PC-9 (cell line): ENCODE measurements around the gene SH3RF3. TPM values are rescaled to one million over a fixed set of nuclear protein-coding genes. Genes with fewer than 3 reads are reported as not detected.

Source experiments
- BruUV-seq: library from RNA; stranded (reverse); fragments of 400-500 nt; replicated peaks from 2 replicates; lab custom pipeline; 2021; lab: Mats Ljungman, UMichigan
- CTCF ChIA-PET: fragments of 300-600 bp; sonication (Branson Sonifier 250); formaldehyde crosslinking; loops from one replicate; lab custom pipeline; 2022; ENCODE audit warnings: antibody characterized with exemption; lab: Charles Lee
- POLR2A ChIA-PET: fragments of 300-600 bp; sonication (Branson Sonifier 250); formaldehyde crosslinking; loops from one replicate; lab custom pipeline; 2022; ENCODE audit warnings: antibody characterized with exemption; ENCODE audit not compliant: unreplicated experiment; lab: Charles Lee
- DNase-seq, 2 experiments: peaks; one replicate each; pipeline versions ENCODE4 v3.0.0 to v3.0.0-alpha.2; 2015 to 2022; ENCODE audit warnings: mixed read lengths in 1 of 2
- H2AFZ ChIP-seq: fragments of 200-600 bp; sonication (generic); 2 replicates; pipeline ENCODE4 v1.8.1; 2017; ENCODE audit warnings: antibody characterized with exemption
- H3F3A ChIP-seq: fragments of 200-600 bp; sonication (generic); 2 replicates; pipeline ENCODE4 v1.8.1; 2017; ENCODE audit warnings: antibody characterized with exemption, mild to moderate bottlenecking, low read depth; ENCODE audit not compliant: insufficient read depth
- H3K27ac ChIP-seq: fragments of 200-600 bp; sonication (generic); 2 replicates; pipeline ENCODE4 v1.6.1; 2016; ENCODE audit warnings: mixed run types
- H3K27me3 ChIP-seq: fragments of 200-600 bp; sonication (generic); 2 replicates; pipeline ENCODE4 v1.6.1; 2016; ENCODE audit warnings: low read depth, mixed run types; ENCODE audit not compliant: insufficient read depth
- H3K36me3 ChIP-seq: fragments of 200-600 bp; sonication (generic); 2 replicates; pipeline ENCODE4 v1.6.1; 2016; ENCODE audit warnings: low read depth, mixed run types
- H3K4me1 ChIP-seq: fragments of 200-600 bp; sonication (generic); replicated peaks from 2 replicates; pipeline ENCODE4 v1.6.1; 2016; ENCODE audit warnings: mixed run types; ENCODE audit not compliant: insufficient read depth
- H3K4me2 ChIP-seq: fragments of 200-600 bp; sonication (generic); 2 replicates; pipeline ENCODE4 v1.6.1; 2017; ENCODE audit warnings: mixed run types
- H3K4me3 ChIP-seq: fragments of 200-600 bp; sonication (generic); 2 replicates; pipeline ENCODE4 v1.6.1; 2016; ENCODE audit warnings: mixed run types
- H3K79me2 ChIP-seq: fragments of 200-600 bp; sonication (generic); 2 replicates; pipeline ENCODE4 v1.6.1; 2017; ENCODE audit warnings: low read depth, mixed run types
- H3K9me2 ChIP-seq: fragments of 200-600 bp; sonication (generic); 2 replicates; pipeline ENCODE4 v1.8.1; 2017; ENCODE audit warnings: mild to moderate bottlenecking; ENCODE audit not compliant: insufficient read depth
- H3K9me3 ChIP-seq: fragments of 200-600 bp; sonication (generic); 2 replicates; pipeline ENCODE4 v1.8.1; 2016; ENCODE audit warnings: low read depth; ENCODE audit not compliant: insufficient read depth
- H4K20me1 ChIP-seq: fragments of 200-600 bp; sonication (generic); 2 replicates; pipeline ENCODE4 v1.8.1; 2017; ENCODE audit not compliant: insufficient read depth
- EZH2 ChIP-seq: fragments of 200-600 bp; sonication (generic); IDR thresholded peaks from 2 replicates; pipeline ENCODE4 v1.8.0; 2017; ENCODE audit warnings: antibody characterized with exemption, low read depth
- intact Hi-C: fragments of 100-400 bp; cut with micrococcal nuclease; formaldehyde crosslinking; loops from one replicate; pipeline ENCODE4 v1.10.0; 2022; ENCODE audit not compliant: unreplicated experiment
- total RNA-seq: library from RNA; stranded (reverse); gene quantifications from 2 replicates; pipeline ENCODE4 v1.2.3, GENCODE V29; 2021
- TF ChIP-seq, protein P1 (sequence below): fragments of 200-600 bp; sonication (generic); conservative IDR thresholded peaks from 2 replicates; pipeline ENCODE4 v1.6.1; 2017; ENCODE audit warnings: mixed run types, antibody characterized with exemption, mild to moderate bottlenecking, moderate library complexity

Gene SH3RF3
- total RNA-seq, 1 experiment from 2014 or later, result 6.1 TPM

DNA sequence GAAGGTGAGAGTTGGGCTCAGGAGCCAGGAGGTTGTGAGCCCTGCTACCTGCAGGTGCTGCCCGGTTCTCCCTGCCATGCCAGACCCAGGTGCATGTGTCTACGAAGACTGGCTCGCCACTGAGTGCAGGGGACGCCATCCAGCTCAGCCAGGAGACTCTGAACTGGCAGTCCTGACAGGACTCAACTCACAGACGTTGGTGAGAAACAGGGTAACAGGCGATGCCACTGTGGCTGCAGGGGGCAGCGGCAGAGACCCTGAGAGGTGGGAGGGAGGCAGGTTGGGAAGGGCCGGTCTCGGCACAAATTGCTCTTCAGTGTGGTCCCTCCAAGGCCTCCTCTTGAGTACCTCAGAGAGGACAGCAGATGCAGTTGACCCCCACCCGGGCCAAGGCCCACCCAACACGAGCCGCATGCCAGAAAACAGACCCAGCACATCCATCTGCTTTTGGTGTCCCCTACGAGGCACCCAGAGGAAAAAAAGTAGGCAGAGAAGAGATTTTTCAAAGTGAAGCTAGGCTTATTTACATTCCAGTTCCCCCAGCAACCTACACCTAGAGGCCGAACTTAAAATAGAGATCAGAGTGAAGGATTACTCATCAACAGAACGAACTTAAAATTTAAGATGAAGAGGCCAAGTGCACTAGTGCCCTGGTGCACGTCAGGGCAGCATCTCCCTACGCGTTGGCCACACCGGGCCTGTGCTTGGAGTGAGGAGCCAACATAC lies 300.0 kb downstream of the SH3RF3 start:
- Histone ChIP-seq H3K9me2 (no peaks in the 10 kb centered on the region), H2AFZ (no peak overlapping the region), H3K4me1 (no peaks in the 10 kb centered on the region), H3K4me2 (no peak overlapping the region), H3K36me3 (no peaks in the 10 kb centered on the region), H3F3A (no peaks in the 10 kb centered on the region), H3K9me3 (no peaks in the 10 kb centered on the region), H4K20me1 (no peaks in the 10 kb centered on the region), H3K27me3 (no peaks in the 10 kb centered on the region), H3K27ac (no peak overlapping the region), H3K4me3 (no peak overlapping the region), H3K79me2 (no peaks in the 10 kb centered on the region)
- no TSS peak for BruUV-seq
- intact Hi-C loops, result no loop called here
- POLR2A ChIA-PET, result no interaction called here
- CTCF ChIA-PET, result no interaction called here
- TF ChIP-seq, protein P1, sequence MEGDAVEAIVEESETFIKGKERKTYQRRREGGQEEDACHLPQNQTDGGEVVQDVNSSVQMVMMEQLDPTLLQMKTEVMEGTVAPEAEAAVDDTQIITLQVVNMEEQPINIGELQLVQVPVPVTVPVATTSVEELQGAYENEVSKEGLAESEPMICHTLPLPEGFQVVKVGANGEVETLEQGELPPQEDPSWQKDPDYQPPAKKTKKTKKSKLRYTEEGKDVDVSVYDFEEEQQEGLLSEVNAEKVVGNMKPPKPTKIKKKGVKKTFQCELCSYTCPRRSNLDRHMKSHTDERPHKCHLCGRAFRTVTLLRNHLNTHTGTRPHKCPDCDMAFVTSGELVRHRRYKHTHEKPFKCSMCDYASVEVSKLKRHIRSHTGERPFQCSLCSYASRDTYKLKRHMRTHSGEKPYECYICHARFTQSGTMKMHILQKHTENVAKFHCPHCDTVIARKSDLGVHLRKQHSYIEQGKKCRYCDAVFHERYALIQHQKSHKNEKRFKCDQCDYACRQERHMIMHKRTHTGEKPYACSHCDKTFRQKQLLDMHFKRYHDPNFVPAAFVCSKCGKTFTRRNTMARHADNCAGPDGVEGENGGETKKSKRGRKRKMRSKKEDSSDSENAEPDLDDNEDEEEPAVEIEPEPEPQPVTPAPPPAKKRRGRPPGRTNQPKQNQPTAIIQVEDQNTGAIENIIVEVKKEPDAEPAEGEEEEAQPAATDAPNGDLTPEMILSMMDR, result no peak
- TF ChIP-seq EZH2, result no peak
- no peak for DNase-seq

DNA sequence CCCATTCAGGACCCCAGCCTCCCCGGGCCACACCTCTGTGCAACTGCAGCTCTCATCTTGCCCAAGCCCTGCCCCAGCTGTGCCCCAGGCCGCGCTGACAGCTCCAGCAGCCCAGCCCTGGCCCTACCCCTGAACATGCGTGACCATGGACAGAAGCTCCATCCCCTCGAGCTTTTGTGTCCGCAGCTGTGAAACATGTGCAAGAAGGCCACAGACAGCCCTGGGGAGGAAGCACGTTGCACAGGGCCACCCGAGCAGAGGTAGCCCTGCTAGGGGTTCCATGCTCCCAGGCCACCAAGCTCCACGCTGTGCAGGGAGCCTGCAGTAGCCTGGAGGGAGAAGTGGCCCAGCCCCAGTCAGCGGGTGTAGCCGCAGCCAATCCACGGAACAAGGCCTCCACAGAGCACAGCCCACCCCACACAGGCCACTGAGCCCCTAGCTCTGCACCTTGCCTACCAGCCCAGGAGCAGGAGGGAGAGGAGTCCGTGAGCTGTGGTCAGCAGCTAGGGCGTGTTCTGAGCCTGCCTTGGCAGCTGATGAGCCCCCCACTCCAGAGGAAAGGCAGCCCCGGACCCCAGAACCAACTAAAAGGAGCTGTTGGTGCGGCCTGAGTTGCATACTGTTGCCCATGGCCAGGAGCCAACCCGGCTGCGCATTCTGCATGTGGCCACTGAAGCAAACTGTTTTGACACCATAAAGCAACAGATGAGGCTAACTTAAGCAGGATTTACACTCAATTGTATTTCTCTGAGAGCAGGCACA lies 300.7 kb downstream of the SH3RF3 start:
- BruUV-seq, result no TSS peak
- intact Hi-C loops, result no loop called here
- no peaks in the 10 kb centered on the region for H3K9me2 ChIP-seq
- no peaks in the 10 kb centered on the region for H3K4me1 ChIP-seq
- TF ChIP-seq EZH2, result no peak
- TF ChIP-seq, protein P1, result no peak
- H3K79me2 ChIP-seq, result no peaks in the 10 kb centered on the region
- no peaks in the 10 kb centered on the region for H3F3A ChIP-seq
- no peak overlapping the region for H2AFZ ChIP-seq
- POLR2A ChIA-PET, result no interaction called here
- no peak overlapping the region for H3K4me3 ChIP-seq
- DNase-seq, result no peak
- H3K27me3 ChIP-seq, result no peaks in the 10 kb centered on the region
- no peaks in the 10 kb centered on the region for H3K36me3 ChIP-seq
- CTCF ChIA-PET, result no interaction called here
- H3K4me2 ChIP-seq, result no peak overlapping the region
- H3K27ac ChIP-seq, result no peak overlapping the region
- no peaks in the 10 kb centered on the region for H4K20me1 ChIP-seq
- H3K9me3 ChIP-seq, result no peaks in the 10 kb centered on the region

DNA sequence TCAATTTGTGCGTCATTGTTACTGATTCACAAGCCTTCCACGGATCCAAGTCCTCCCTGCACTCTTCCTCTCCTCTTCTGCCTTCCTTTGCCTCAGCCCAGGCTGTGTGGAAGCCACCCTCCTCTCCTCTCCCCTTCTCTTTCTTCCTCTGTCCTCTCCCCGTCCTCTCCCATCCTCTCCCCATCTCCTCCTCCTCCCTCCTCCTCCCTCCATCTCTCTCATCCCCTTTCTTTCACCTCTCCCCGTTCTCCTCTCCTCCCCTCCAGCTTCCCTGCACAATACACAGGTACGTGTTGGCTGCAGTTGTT lies 301.3 kb downstream of the SH3RF3 start:
- Histone ChIP-seq H3K36me3 (no peaks in the 10 kb centered on the region), H3K9me3 (no peaks in the 10 kb centered on the region), H3K79me2 (no peaks in the 10 kb centered on the region), H3K27ac (no peak overlapping the region), H4K20me1 (no peaks in the 10 kb centered on the region), H3K9me2 (no peaks in the 10 kb centered on the region), H2AFZ (no peak overlapping the region), H3K27me3 (no peaks in the 10 kb centered on the region), H3F3A (no peaks in the 10 kb centered on the region), H3K4me2 (no peak overlapping the region), H3K4me1 (no peaks in the 10 kb centered on the region), H3K4me3 (no peak overlapping the region)
- no peak for DNase-seq
- TF ChIP-seq, protein P1, result no peak
- TF ChIP-seq EZH2, result no peak
- intact Hi-C loops, result no loop called here
- CTCF ChIA-PET, result no interaction called here
- no TSS peak for BruUV-seq
- POLR2A ChIA-PET, result no interaction called here
